ENCODE results near the gene HMGN4. TPM values are rescaled to one million over a fixed set of nuclear protein-coding genes. Genes with fewer than 3 reads are reported as not detected.

HMGN4 gene
- total and polyA plus RNA-seq, 2 of the 8 experiments (the other 6 are each of a cell fraction or from before 2014, with no cell fraction given), result 23.4 to 66.4 TPM

DNA sequence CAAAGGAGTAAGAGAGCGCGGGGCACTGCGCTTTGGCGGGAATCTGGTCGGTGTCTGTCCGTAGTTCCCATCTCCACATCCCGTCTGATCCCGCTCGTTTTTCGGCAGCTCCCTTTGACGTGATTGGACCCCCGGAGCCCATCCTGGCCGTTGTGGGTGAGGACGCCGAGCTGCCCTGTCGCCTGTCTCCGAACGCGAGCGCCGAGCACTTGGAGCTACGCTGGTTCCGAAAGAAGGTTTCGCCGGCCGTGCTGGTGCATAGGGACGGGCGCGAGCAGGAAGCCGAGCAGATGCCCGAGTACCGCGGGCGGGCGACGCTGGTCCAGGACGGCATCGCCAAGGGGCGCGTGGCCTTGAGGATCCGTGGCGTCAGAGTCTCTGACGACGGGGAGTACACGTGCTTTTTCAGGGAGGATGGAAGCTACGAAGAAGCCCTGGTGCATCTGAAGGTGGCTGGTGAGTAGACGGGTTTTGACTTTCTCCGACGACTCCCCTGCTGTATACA, 36.6 kb upstream of the HMGN4 start (continued):
- TF ChIP-seq EZH2 (IDR thresholded peaks at IDR 0.05; ENCODE audit: low read depth, low read length, severe bottlenecking) (peak; percentile 83), ASH2L (IDR thresholded peaks at IDR 0.05; ENCODE audit: low read length) (peak; percentile 86), TBP (IDR thresholded peaks at IDR 0.05; ENCODE audit: low read depth, low read length) (peak; percentile 33; the same call in 1 of the 2 replicates), HDAC6 (IDR thresholded peaks at IDR 0.05; ENCODE audit: low read depth, low read length) (no peak)
